ENCODE measurements around the gene LYPD6. TPM values are rescaled to one million over a fixed set of nuclear protein-coding genes. Genes with fewer than 3 reads are reported as not detected.
A peak's percentile ranks its signal among the peaks of the same experiment; 100 is the strongest.

The LYPD6 gene
- total and polyA plus RNA-seq, 2 experiments from 2014 or later = 4.9 to 12.4 TPM

GRCh38 chr2:149487189-149487588 is 156.8 kb downstream of the LYPD6 start (continued):
- TF ChIP-seq, protein P1, sequence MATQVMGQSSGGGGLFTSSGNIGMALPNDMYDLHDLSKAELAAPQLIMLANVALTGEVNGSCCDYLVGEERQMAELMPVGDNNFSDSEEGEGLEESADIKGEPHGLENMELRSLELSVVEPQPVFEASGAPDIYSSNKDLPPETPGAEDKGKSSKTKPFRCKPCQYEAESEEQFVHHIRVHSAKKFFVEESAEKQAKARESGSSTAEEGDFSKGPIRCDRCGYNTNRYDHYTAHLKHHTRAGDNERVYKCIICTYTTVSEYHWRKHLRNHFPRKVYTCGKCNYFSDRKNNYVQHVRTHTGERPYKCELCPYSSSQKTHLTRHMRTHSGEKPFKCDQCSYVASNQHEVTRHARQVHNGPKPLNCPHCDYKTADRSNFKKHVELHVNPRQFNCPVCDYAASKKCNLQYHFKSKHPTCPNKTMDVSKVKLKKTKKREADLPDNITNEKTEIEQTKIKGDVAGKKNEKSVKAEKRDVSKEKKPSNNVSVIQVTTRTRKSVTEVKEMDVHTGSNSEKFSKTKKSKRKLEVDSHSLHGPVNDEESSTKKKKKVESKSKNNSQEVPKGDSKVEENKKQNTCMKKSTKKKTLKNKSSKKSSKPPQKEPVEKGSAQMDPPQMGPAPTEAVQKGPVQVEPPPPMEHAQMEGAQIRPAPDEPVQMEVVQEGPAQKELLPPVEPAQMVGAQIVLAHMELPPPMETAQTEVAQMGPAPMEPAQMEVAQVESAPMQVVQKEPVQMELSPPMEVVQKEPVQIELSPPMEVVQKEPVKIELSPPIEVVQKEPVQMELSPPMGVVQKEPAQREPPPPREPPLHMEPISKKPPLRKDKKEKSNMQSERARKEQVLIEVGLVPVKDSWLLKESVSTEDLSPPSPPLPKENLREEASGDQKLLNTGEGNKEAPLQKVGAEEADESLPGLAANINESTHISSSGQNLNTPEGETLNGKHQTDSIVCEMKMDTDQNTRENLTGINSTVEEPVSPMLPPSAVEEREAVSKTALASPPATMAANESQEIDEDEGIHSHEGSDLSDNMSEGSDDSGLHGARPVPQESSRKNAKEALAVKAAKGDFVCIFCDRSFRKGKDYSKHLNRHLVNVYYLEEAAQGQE (IDR thresholded peaks at IDR 0.05; ENCODE audit: unreplicated experiment) = no peak
- TF ChIP-seq EZH2phosphoT487 (IDR thresholded peaks at IDR 0.05; ENCODE audit: unreplicated experiment) = no peak
- TF ChIP-seq NANOG (IDR thresholded peaks at IDR 0.05; ENCODE audit: borderline replicate concordance) = no peak
- TF ChIP-seq ETS1 (IDR thresholded peaks at IDR 0.05) = no peak
- no peak for TF ChIP-seq ZNF331 (CRISPR knock-in tag; IDR thresholded peaks at IDR 0.05; ENCODE audit: low read depth)

DNA sequence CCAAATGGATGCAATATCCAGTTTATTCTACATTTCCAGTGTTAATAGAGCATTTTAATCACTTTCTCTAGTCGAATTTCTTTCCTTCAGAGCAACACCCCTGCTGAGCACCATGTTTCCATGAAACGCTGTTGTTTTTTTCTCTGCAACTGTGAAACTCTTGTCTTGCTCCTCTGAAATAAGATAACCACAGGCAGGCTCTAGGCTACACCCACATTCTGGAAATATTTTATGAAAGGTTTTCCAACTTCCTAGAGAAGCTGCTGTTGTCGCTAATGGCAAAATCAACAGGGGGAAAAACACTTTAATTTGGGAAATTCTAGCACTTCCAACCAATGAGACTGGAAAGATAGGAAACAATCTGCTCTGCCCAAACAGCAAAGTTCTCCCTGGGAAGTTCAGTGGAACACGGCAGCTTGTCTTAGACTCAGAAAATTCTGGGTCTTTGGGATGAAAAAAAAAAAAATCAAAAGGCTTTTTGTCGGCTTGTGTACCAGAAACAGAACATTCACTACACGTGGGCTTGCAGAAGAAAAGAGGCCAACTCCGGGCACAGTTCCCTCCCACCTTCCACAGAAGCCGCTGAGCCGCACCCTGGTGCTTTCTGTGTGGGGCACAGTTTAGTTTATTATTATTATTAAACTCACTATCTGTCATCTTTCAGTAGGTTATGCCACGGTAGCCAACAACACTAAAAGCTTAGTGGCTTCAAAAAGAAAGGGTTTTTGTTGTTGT is 158.5 kb downstream of the LYPD6 start:
- Histone ChIP-seq H3K36me3 (ENCODE audit: insufficient read depth) (no peaks in the 10 kb centered on the region), H3K4me1 (ENCODE audit: insufficient read depth) (peaks cover 33% of the 10 kb centered on the region), H4K20me1 (replicated peaks; ENCODE audit: insufficient read depth) (no peaks in the 10 kb centered on the region), H3K4me2 (no peak overlapping the region), H3K27ac (ENCODE audit: low read depth) (no peak overlapping the region), H3K27me3 (ENCODE audit: insufficient read depth) (no peaks in the 10 kb centered on the region), H3K9me2 (ENCODE audit: insufficient read depth) (no peaks in the 10 kb centered on the region; the same call in none of the 2 replicates), H2AFZ (peak overlapping the region; percentile 63), H3K4me3 (no peak overlapping the region), H3F3A (replicated peaks; ENCODE audit: low read depth) (no peaks in the 10 kb centered on the region), H3K79me2 (replicated peaks; ENCODE audit: insufficient read depth) (no peaks in the 10 kb centered on the region)
- H3K4me1 Mint-ChIP-seq = peaks cover 34% of the 10 kb centered on the region
- H3K4me3 Mint-ChIP-seq = no peak overlapping the region
- no peak for DNase-seq (ENCODE audit: low spot score)
- H3K27ac Mint-ChIP-seq = no peak overlapping the region
- H3K9me3 Mint-ChIP-seq = no peaks in the 10 kb centered on the region
- H3K27me3 Mint-ChIP-seq (ENCODE audit: insufficient read depth, low read depth, poor library complexity) = no peaks in the 10 kb centered on the region
- H3K36me3 Mint-ChIP-seq (ENCODE audit: low read depth) = no peaks in the 10 kb centered on the region
- no peak for ATAC-seq
- TF ChIP-seq JUNB (IDR thresholded peaks at IDR 0.05; ENCODE audit: unreplicated experiment) (no peak), CTCF (conservative IDR thresholded peaks at IDR 0.05; ENCODE audit: low read depth in 2 of 2) (no peak)
- TF ChIP-seq, protein P1 (IDR thresholded peaks at IDR 0.05; ENCODE audit: unreplicated experiment) = no peak

All from GM23338 (cell line).